GM12878 (cell line): ENCODE data around the gene RASAL3. TPM values are rescaled to one million over a fixed set of nuclear protein-coding genes. Genes with fewer than 3 reads are reported as not detected.

ENCODE experiments used
- BHLHE40 ChIP-seq, 2 experiments: fragments of 450-650 bp in 1 of 2; IDR thresholded peaks; 2 replicates each; pipeline ENCODE4 v1.6.1; 2011 to 2017; ENCODE audit warnings: low read depth in 2 of 2, borderline replicate concordance in 1 of 2, improper control_type of control experiment in 1 of 2, low read length in 1 of 2, mild to moderate bottlenecking in 1 of 2
- CHD1 ChIP-seq: IDR thresholded peaks from 2 replicates; pipeline ENCODE4 v1.6.1; 2012; ENCODE audit warnings: low read depth, low read length, improper control_type of control experiment
- EP300 ChIP-seq, 2 experiments: fragments of 150-350 bp in 1 of 2; IDR thresholded peaks; 2 replicates each; pipeline ENCODE4 v1.6.1; 2011 to 2012; ENCODE audit warnings: low read depth in 2 of 2, low read length in 2 of 2, borderline replicate concordance in 1 of 2, improper control_type of control experiment in 1 of 2, inconsistent platforms in 1 of 2; ENCODE audit not compliant: control insufficient read depth in 1 of 2
- HDAC2 ChIP-seq: fragments of 200-600 bp; sonication (generic); IDR thresholded peaks from 2 replicates; pipeline ENCODE4 v1.6.1; 2017
- HDAC6 ChIP-seq: fragments of 200-600 bp; sonication (generic); IDR thresholded peaks from one replicate; pipeline ENCODE4 v1.8.0; 2017; ENCODE audit warnings: antibody characterized with exemption; ENCODE audit not compliant: unreplicated experiment
- KAT2A ChIP-seq: conservative IDR thresholded peaks from 2 replicates; pipeline ENCODE4 v1.6.1; 2011; ENCODE audit warnings: low read depth, low read length; ENCODE audit not compliant: control insufficient read depth
- LARP7 ChIP-seq: fragments of 450-650 bp; IDR thresholded peaks from 2 replicates; pipeline ENCODE4 v1.6.1; 2017; ENCODE audit warnings: mild to moderate bottlenecking
- MEF2A ChIP-seq: IDR thresholded peaks from 2 replicates; pipeline ENCODE4 v1.6.1; 2011; ENCODE audit warnings: low read depth, mild to moderate bottlenecking, low read length, moderate library complexity; ENCODE audit not compliant: insufficient read depth
- MXI1 ChIP-seq: fragments of 150-350 bp; IDR thresholded peaks from 2 replicates; pipeline ENCODE4 v1.6.1; 2011; ENCODE audit warnings: low read depth, mild to moderate bottlenecking, inconsistent platforms, low read length, improper control_type of control experiment
- NFYB ChIP-seq: IDR thresholded peaks from 2 replicates; pipeline ENCODE4 v1.6.1; 2011; ENCODE audit warnings: low read depth, mild to moderate bottlenecking, low read length, improper control_type of control experiment, moderate library complexity; ENCODE audit not compliant: insufficient read depth
- POLR2A ChIP-seq: IDR thresholded peaks from 2 replicates; pipeline ENCODE4 v1.6.1; 2011; ENCODE audit warnings: low read depth, mild to moderate bottlenecking, low read length
- POLR2AphosphoS5 ChIP-seq: IDR thresholded peaks from 2 replicates; pipeline ENCODE4 v1.6.1; 2011; ENCODE audit warnings: mild to moderate bottlenecking, low read length, inconsistent platforms
- POU2F2 ChIP-seq: IDR thresholded peaks from 3 replicates; pipeline ENCODE4 v1.6.1; 2011; ENCODE audit warnings: low read depth, mild to moderate bottlenecking, low read length, borderline replicate concordance
- RCOR1 ChIP-seq: conservative IDR thresholded peaks from 2 replicates; pipeline ENCODE4 v1.6.1; 2012; ENCODE audit warnings: low read depth, low read length, improper control_type of control experiment
- SMAD1 ChIP-seq: fragments of 450-650 bp; IDR thresholded peaks from 2 replicates; pipeline ENCODE4 v1.6.1; 2018; ENCODE audit warnings: mild to moderate bottlenecking, low read depth; ENCODE audit not compliant: partially characterized antibody
- SREBF1 ChIP-seq: IDR thresholded peaks from 2 replicates; pipeline ENCODE4 v1.6.1; 2012; ENCODE audit warnings: mild to moderate bottlenecking, low read length
- SREBF2 ChIP-seq: IDR thresholded peaks from 2 replicates; pipeline ENCODE4 v1.6.1; 2012; ENCODE audit warnings: mild to moderate bottlenecking, low read length
- TBL1XR1 ChIP-seq: IDR thresholded peaks from 2 replicates; pipeline ENCODE4 v1.6.1; 2012; ENCODE audit warnings: low read depth, low read length, improper control_type of control experiment
- ZNF24 ChIP-seq: fragments of 450-650 bp; IDR thresholded peaks from 2 replicates; pipeline ENCODE4 v1.6.1; 2017; ENCODE audit warnings: antibody characterized with exemption, mild to moderate bottlenecking
- ZZZ3 ChIP-seq: IDR thresholded peaks from 2 replicates; pipeline ENCODE4 v1.6.1; 2011; ENCODE audit warnings: low read depth; ENCODE audit not compliant: control insufficient read depth, insufficient read length
- polyA plus RNA-seq, 11 experiments: library from polyadenylated mRNA; depleted of rRNA in 4 of 11; unstranded in 6 of 11; stranded (reverse) in 5 of 11; fragments of >200 nt; fragmentation: Nextera tagmentation in 4 of 11; fragmentation: Illumina TruSeq in 1 of 11; extraction: Ambion mirVana in 4 of 11; extraction: Trizol in 1 of 11; gene quantifications; 1 replicate in 1 of 11; 2 replicates in 10 of 11; pipeline versions ENCODE4 v1.2.1 to v1.2.3, GENCODE V29; 2011 to 2016; ENCODE audit warnings: inconsistent platforms in 2 of 11, missing spikeins in 2 of 11, low read depth in 1 of 11
- total RNA-seq, 4 experiments: library from RNA; depleted of rRNA in 3 of 4; stranded (reverse); fragments of >200 nt in 3 of 4; fragmentation: Illumina TruSeq in 1 of 4; extraction: Trizol in 1 of 4; gene quantifications; 2 replicates each; pipeline versions ENCODE4 v1.2.1 to v1.2.3, GENCODE V29; 2013 to 2021
- TF ChIP-seq, protein P1 (sequence below): IDR thresholded peaks from 2 replicates; pipeline ENCODE4 v1.6.1; 2011; ENCODE audit warnings: borderline replicate concordance, low read depth, mild to moderate bottlenecking, moderate library complexity, mixed read lengths, low read length; ENCODE audit not compliant: insufficient read depth; ENCODE audit errors: extremely low read length
- TF ChIP-seq, protein P2 (sequence below): IDR thresholded peaks from 2 replicates; pipeline ENCODE4 v1.6.1; 2012; ENCODE audit warnings: low read depth, low read length, improper control_type of control experiment
- TF ChIP-seq, protein P3 (sequence below): IDR thresholded peaks from 2 replicates; pipeline ENCODE4 v1.6.1; 2011; ENCODE audit warnings: low read depth, low read length, improper control_type of control experiment, borderline replicate concordance
- TF ChIP-seq, protein P4 (sequence below): fragments of 450-650 bp; IDR thresholded peaks from 2 replicates; pipeline ENCODE4 v1.6.1; 2014; ENCODE audit warnings: mild to moderate bottlenecking

RASAL3 gene
- total and polyA plus RNA-seq, 10 of the 15 experiments (the other 5 are each of a cell fraction or from before 2014, with no cell fraction given) = 1.7 to 81.3 (median 23.2) TPM

DNA sequence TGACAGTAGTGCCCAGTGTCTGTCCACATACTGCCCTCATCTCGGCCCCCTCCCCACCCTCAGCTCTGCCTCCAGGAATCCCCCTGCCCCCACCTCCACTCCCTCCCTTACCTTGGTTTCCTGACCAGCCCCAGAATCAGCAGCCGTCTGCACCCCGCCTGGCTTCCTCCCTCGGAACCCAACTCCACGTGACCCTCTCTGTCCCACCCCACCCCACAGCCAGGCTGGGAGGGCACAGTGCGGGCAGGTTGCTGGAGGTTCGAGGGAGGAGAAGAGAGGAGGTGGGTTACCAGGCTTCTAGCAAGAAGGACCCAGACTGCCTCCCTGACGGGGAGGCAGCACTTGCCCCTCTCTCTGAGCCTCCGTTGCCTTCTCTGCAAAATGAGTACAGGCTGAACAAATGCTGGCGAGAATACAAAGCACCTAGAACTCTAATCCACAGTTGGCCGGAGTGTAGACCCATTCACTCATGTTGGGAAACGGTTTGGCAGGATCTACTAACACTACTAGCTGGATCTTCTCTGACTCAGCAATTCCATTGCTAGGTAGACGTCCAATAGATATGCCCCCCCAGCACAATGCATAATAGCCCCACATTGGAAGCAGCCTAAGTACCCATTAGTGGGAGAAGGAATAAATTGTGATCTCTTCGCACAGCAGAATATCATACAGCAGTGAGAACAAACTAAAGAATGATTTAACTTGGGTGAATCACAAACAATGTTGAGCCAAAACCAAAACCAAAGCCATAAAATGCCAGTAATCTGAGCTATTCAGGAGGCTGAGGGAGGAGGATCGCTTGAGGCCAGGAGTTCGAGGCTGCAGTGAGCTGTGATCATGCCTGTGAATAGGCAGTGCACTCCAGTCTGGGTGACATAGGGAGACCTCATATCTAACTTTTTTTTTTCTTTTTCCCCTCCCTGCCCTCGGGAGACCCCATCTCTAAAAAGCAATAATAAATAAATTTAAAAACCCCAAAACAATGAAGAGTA lies at the start of gene RASAL3 (continued):
- TF ChIP-seq, protein P1, sequence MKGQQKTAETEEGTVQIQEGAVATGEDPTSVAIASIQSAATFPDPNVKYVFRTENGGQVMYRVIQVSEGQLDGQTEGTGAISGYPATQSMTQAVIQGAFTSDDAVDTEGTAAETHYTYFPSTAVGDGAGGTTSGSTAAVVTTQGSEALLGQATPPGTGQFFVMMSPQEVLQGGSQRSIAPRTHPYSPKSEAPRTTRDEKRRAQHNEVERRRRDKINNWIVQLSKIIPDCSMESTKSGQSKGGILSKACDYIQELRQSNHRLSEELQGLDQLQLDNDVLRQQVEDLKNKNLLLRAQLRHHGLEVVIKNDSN = peak; percentile 92
- TF ChIP-seq SMAD1 (no peak), ZNF24 (no peak), KAT2A (no peak), HDAC2 (no peak), ZZZ3 (no peak), SREBF2 (no peak), MEF2A (no peak), RCOR1 (no peak), HDAC6 (no peak), EP300 (IDR thresholded peaks at IDR 0.05; ENCODE audit: borderline replicate concordance in 1 of 2, control insufficient read depth in 1 of 2, low read depth in 2 of 2, low read length in 2 of 2) (no peak), SREBF1 (no peak), BHLHE40 (IDR thresholded peaks at IDR 0.05; ENCODE audit: borderline replicate concordance in 1 of 2, low read depth in 2 of 2, low read length in 1 of 2) (peak; percentile 64 to 70; a peak in 2 of 4 replicates), MXI1 (peak; percentile 53; the same call in 1 of the 2 replicates), POU2F2 (no peak), TBL1XR1 (no peak), POLR2A (peak; percentile 53; the same call in 1 of the 2 replicates), NFYB (no peak), LARP7 (no peak), CHD1 (no peak), POLR2AphosphoS5 (no peak; the same call in 1 of the 2 replicates)
- TF ChIP-seq, protein P2, sequence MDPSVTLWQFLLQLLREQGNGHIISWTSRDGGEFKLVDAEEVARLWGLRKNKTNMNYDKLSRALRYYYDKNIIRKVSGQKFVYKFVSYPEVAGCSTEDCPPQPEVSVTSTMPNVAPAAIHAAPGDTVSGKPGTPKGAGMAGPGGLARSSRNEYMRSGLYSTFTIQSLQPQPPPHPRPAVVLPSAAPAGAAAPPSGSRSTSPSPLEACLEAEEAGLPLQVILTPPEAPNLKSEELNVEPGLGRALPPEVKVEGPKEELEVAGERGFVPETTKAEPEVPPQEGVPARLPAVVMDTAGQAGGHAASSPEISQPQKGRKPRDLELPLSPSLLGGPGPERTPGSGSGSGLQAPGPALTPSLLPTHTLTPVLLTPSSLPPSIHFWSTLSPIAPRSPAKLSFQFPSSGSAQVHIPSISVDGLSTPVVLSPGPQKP = peak; percentile 58; the same call in 1 of the 2 replicates
- TF ChIP-seq, protein P3, sequence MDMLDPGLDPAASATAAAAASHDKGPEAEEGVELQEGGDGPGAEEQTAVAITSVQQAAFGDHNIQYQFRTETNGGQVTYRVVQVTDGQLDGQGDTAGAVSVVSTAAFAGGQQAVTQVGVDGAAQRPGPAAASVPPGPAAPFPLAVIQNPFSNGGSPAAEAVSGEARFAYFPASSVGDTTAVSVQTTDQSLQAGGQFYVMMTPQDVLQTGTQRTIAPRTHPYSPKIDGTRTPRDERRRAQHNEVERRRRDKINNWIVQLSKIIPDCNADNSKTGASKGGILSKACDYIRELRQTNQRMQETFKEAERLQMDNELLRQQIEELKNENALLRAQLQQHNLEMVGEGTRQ = peak; percentile 73
- TF ChIP-seq, protein P4, sequence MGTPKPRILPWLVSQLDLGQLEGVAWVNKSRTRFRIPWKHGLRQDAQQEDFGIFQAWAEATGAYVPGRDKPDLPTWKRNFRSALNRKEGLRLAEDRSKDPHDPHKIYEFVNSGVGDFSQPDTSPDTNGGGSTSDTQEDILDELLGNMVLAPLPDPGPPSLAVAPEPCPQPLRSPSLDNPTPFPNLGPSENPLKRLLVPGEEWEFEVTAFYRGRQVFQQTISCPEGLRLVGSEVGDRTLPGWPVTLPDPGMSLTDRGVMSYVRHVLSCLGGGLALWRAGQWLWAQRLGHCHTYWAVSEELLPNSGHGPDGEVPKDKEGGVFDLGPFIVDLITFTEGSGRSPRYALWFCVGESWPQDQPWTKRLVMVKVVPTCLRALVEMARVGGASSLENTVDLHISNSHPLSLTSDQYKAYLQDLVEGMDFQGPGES = no peak
